ENCODE measurements around the gene CALML5.

CALML5 gene

DNA sequence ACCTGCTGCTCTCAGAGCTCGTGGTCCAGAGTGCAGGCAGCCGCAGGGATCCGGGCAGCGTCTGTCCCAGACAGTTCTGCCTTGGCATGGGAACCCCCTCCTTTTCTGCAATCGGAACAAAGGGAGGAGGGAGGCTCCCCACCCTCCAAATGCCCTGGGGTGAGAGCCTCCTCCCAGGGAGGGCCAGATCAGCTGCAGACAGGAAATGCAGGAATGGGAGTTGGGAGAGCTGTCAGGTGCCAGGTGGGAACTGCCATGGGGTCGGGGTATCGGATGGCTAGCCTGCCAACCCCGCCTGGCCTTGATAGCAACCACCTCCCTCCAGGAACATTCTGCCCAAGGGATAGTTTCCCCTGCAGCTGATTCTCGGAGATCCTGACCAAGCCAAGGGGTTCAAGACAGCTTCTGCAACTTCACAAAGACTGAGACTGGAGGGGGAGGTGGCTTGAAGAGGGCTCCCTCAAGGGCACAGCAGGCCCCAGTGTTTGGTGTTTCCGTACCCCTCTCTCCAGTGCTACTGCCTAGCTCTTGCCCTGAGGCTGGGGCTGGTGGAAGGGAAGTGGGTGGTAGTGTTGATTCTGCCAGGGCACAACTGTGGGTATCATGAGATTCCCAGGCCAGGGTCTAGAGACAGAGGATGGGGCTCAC is at the start of gene CALML5:
TSS of gene CALML5 (minus strand) at position 78 of the 648 bp plus-strand sequence. CDS start 132 bp downstream, outside the sequence.
- Histone ChIP-seq H3K27ac (ENCODE audit: low read length) (no peak within 1 kb of the TSS), H3K4me2 (ENCODE audit: insufficient read depth, low read length) (no peak within 1 kb of the TSS), H3K36me3 (ENCODE audit: insufficient read depth, low read length) (no peaks in the 10 kb centered on the region), H2AFZ (ENCODE audit: low read depth, low read length) (no peak within 1 kb of the TSS), H4K20me1 (ENCODE audit: insufficient read depth, low read length) (peaks cover 2% of the 10 kb centered on the region; the same call in 1 of the 2 replicates), H3K79me2 (ENCODE audit: insufficient read depth, low read length) (no peaks in the 10 kb centered on the region), H3K4me1 (ENCODE audit: insufficient read depth, low read length) (no peaks in the 10 kb centered on the region), H3K4me3 (ENCODE audit: low read depth in 1 of 2, low read length in 2 of 2) (no peak within 1 kb of the TSS), H3K9ac (ENCODE audit: low read depth, low read length) (no peak within 1 kb of the TSS), H3K9me3 (ENCODE audit: insufficient read depth, low read length, severe bottlenecking) (no peaks in the 10 kb centered on the region), H3K27me3 (ENCODE audit: insufficient read depth, low read length, poor library complexity) (peaks cover 10% of the 10 kb centered on the region)
- DNase-seq (no peak), ATAC-seq (ENCODE audit: insufficient read depth, low read depth) (no peak)
- TF ChIP-seq, protein P1, sequence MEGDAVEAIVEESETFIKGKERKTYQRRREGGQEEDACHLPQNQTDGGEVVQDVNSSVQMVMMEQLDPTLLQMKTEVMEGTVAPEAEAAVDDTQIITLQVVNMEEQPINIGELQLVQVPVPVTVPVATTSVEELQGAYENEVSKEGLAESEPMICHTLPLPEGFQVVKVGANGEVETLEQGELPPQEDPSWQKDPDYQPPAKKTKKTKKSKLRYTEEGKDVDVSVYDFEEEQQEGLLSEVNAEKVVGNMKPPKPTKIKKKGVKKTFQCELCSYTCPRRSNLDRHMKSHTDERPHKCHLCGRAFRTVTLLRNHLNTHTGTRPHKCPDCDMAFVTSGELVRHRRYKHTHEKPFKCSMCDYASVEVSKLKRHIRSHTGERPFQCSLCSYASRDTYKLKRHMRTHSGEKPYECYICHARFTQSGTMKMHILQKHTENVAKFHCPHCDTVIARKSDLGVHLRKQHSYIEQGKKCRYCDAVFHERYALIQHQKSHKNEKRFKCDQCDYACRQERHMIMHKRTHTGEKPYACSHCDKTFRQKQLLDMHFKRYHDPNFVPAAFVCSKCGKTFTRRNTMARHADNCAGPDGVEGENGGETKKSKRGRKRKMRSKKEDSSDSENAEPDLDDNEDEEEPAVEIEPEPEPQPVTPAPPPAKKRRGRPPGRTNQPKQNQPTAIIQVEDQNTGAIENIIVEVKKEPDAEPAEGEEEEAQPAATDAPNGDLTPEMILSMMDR (IDR thresholded peaks at IDR 0.05; ENCODE audit: borderline replicate concordance, extremely low read depth, low read length, poor library complexity, severe bottlenecking), result no peak
- no peak for TF ChIP-seq EZH2 (IDR thresholded peaks at IDR 0.05; ENCODE audit: borderline replicate concordance, low read depth, low read length, severe bottlenecking)

DNA sequence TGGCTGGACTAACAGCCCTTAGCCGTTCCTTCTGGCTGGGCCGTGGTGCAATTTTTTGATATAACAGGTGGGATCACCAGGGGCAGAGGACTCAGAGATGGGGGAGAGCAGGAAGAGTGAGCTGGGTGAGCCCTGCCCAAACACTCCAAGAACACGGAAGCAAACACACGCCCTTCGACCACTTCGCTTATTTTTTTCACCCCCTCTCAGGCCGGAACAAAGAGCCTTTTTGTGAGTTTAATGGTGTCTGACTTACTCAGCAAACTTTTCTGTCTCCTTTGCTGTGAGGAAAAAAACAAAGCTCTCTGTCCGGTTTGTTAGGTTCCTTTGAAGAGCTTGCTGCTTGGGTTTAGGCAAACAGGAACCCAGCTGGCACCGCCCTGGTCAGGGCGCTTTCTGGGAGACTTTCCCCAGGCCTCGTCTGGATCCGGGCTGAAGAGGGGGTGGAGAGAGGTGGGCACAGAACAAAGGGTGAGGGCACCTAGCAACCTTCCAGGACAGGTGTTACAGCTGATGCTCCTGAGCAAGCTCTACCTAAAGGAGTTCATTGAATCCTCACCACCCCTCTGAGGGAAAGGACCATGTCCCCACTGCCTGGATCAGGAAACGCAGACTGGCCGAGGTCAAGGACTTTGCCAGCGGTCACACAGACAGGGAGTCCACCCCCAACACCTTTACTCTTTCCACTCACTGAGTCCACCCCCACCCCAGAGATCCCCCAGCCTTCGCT is 48.7 kb upstream of the CALML5 start:
- H3K4me2 ChIP-seq (ENCODE audit: insufficient read depth, low read length), result no peak overlapping the region
- no peaks in the 10 kb centered on the region for H4K20me1 ChIP-seq (ENCODE audit: insufficient read depth, low read length)
- H3K4me1 ChIP-seq (ENCODE audit: insufficient read depth, low read length), result peaks cover 8% of the 10 kb centered on the region; the same call in 1 of the 2 replicates
- H3K36me3 ChIP-seq (ENCODE audit: insufficient read depth, low read length), result no peaks in the 10 kb centered on the region
- TF ChIP-seq EZH2 (IDR thresholded peaks at IDR 0.05; ENCODE audit: borderline replicate concordance, low read depth, low read length, severe bottlenecking), result no peak
- TF ChIP-seq, protein P1 (IDR thresholded peaks at IDR 0.05; ENCODE audit: borderline replicate concordance, extremely low read depth, low read length, poor library complexity, severe bottlenecking), result no peak
- H3K79me2 ChIP-seq (ENCODE audit: insufficient read depth, low read length), result no peaks in the 10 kb centered on the region
- no peak overlapping the region for H3K27ac ChIP-seq (ENCODE audit: low read length)
- DNase-seq (no peak), ATAC-seq (ENCODE audit: insufficient read depth, low read depth) (no peak)
- H3K9me3 ChIP-seq (ENCODE audit: insufficient read depth, low read length, severe bottlenecking), result no peaks in the 10 kb centered on the region
- H2AFZ ChIP-seq (ENCODE audit: low read depth, low read length), result no peak overlapping the region
- no peak overlapping the region for H3K4me3 ChIP-seq (ENCODE audit: low read depth in 1 of 2, low read length in 2 of 2)
- no peak overlapping the region for H3K9ac ChIP-seq (ENCODE audit: low read depth, low read length)
- H3K27me3 ChIP-seq (ENCODE audit: insufficient read depth, low read length, poor library complexity), result no peaks in the 10 kb centered on the region

DNA sequence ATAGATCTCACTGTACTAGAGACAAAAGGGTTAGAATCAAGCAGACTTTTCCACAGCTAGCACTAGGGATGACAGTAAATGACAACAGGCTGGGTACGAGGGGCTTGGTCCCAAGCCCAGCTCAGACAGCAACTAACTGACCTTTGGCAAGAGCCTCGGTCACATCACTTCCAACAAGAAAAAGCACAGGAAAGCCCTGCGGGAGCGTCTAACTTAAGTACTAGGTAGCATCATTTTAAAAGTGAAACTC is 48.2 kb upstream of the CALML5 start:
- no peak overlapping the region for H2AFZ ChIP-seq (ENCODE audit: low read depth, low read length)
- no peak overlapping the region for H3K4me2 ChIP-seq (ENCODE audit: insufficient read depth, low read length)
- DNase-seq (no peak), ATAC-seq (ENCODE audit: insufficient read depth, low read depth) (no peak)
- no peaks in the 10 kb centered on the region for H4K20me1 ChIP-seq (ENCODE audit: insufficient read depth, low read length)
- H3K27ac ChIP-seq (ENCODE audit: low read length), result no peak overlapping the region
- TF ChIP-seq, protein P1 (IDR thresholded peaks at IDR 0.05; ENCODE audit: borderline replicate concordance, extremely low read depth, low read length, poor library complexity, severe bottlenecking), result no peak
- TF ChIP-seq EZH2 (IDR thresholded peaks at IDR 0.05; ENCODE audit: borderline replicate concordance, low read depth, low read length, severe bottlenecking), result no peak
- H3K79me2 ChIP-seq (ENCODE audit: insufficient read depth, low read length), result no peaks in the 10 kb centered on the region
- H3K9me3 ChIP-seq (ENCODE audit: insufficient read depth, low read length, severe bottlenecking), result peaks cover 4% of the 10 kb centered on the region
- H3K36me3 ChIP-seq (ENCODE audit: insufficient read depth, low read length), result no peaks in the 10 kb centered on the region
- H3K9ac ChIP-seq (ENCODE audit: low read depth, low read length), result no peak overlapping the region
- H3K4me3 ChIP-seq (ENCODE audit: low read depth in 1 of 2, low read length in 2 of 2), result no peak overlapping the region
- H3K4me1 ChIP-seq (ENCODE audit: insufficient read depth, low read length), result peaks cover 8% of the 10 kb centered on the region; the same call in 1 of the 2 replicates
- H3K27me3 ChIP-seq (ENCODE audit: insufficient read depth, low read length, poor library complexity), result no peaks in the 10 kb centered on the region

All from DND-41 (cell line).